ENCODE results near the gene ENAM.

- TF ChIP-seq CTCF (IDR thresholded peaks at IDR 0.05 in 8 of 11, conservative IDR thresholded peaks at IDR 0.05 in 3 of 11) (no peak), POLR2A (IDR thresholded peaks at IDR 0.05) (no peak)
Measured at GRCh38 chr4:70629469-70630090, 1.0 kb downstream of the ENAM start.
